Stimulated activated CD4-positive, alpha-beta T cell treated with anti-CD3 and anti-CD28 coated beads, TNF-alpha, amount 100 ng/mL, for 48 hours (primary cell): ENCODE data around the gene SMIM20.
A peak's percentile ranks its signal among the peaks of the same experiment; 100 is the strongest.
"Not testable (repeated sequence)": the region's sequence is repeated elsewhere in the genome, so short reads cannot be mapped to it uniquely, and the experiment has no call there.

ENCODE experiments used
- DNase-seq, 3 donors: peaks; one replicate each; pipeline ENCODE4 v3.0.0-alpha.2; 2020; ENCODE audit warnings: low read depth in 3 of 3

Gene SMIM20

GRCh38 chr4:25913851-25914669, at the start of gene SMIM20:
TSS of gene SMIM20 (plus strand) at chr4:25914220. CDS start at chr4:25914314, 94 bp downstream.
- DNase-seq = peak; percentile 82 to 85 (median 84)

DNA sequence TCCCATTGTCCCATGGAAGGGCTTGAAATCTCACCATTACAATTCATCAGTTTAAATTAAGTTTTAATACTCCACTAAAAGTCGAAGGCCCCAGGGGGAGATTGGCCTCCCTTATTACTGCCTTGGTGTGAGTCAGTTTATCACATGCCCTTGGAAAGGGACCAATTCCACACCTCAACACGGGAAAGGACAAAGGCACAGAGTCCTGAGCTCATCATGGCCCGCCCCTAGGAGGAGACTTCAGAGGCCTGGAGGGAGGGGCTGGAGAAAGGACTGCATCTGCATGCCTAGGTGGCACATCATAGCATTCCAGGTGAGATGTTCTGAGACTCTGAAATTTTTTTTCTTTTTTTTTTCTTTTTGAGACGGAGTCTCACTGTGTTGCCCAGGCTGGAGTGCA, 48.4 kb upstream of the SMIM20 start:
- no peak for DNase-seq

GRCh38 chr4:25866401-25866800, 47.6 kb upstream of the SMIM20 start:
- DNase-seq = not testable (repeated sequence)

DNA sequence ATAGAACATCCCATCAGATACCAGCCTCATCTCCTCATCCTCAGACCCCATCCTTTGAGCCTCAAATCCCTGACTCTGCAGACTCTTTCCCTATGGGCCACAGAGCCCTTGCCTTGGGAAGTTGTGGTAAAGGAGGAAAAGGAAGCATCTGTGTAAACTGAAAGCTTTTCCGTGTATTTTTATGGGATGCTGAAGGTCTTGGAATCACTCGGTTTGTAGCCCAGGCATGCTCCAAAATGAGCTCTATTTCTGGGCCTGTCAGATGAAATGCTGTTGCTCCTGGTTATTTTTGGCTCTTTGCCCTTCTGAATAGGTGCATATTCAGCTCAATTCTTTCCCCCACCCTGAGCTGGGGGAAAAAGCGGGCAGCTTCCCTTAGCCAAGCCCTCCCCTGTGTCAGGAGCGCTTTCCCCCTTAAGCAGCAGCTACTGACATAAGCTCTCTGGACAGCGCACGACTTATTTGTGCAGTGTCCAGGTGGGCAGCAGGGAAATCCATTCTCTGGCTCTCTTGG, 46.2 kb upstream of the SMIM20 start:
- no peak for DNase-seq

DNA sequence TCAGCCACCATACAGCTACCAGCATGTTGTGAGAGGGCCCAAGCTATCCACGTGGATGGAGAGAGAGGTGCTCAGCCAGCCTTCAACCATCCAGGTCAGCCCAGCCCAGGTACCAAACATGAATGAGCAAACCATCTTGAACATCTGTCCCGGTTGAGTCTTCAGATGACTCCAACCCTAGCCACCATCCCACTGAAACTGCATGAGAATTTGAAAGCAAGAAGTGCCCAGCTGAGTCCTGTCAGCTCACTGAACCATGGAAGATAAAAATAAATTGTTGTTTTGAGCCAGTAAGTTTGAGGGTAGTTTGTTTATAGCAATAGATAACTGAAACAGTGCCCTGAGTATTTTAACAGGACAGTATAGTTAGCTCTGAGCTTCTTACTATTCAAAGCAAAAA, 43.9 kb upstream of the SMIM20 start:
- no peak for DNase-seq

DNA sequence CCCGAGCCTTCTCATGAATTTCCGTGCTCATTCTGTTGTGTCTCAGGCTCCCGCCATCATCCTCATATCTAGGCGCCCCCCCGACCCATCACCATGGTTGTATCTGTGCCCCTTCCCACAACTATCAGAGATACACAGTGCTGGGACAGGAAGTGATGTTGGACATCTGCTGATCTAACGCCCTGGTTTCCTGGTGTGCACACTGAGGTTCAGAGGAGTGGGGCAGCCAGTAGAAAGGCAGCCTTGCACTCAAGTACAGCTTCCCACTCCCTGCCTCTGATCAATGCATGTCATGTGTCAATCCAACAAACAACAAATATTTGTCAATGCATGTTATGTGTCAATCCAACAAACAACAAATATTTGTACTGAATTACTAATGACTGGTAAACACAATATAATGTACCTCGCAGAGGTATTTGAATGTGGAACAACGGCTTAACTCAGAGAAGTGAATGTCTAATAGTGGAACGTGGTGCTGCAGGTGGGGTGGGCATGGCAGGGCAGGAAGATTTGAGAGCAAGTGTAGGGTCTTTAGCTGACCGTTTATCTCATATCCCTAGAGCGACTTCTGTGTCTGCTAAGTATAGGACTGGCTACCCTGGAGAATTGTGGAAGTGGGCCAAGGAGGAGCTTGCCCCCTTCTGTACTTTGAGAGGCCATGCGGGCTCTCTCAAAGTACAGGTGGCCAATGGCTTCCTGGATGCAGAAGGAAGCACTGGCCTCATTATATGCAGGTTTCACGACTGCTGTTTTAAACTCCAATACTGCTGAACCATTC, 41.0 kb upstream of the SMIM20 start:
- no peak for DNase-seq

GRCh38 chr4:25873632-25874129, 40.3 kb upstream of the SMIM20 start:
- no peak for DNase-seq

- DNase-seq = no peak
Observed at GRCh38 chr4:25874655-25875054, 39.4 kb upstream of the SMIM20 start.

- no peak for DNase-seq
Observed at GRCh38 chr4:25875281-25875745, 38.7 kb upstream of the SMIM20 start.

GRCh38 chr4:25878676-25879075, 35.3 kb upstream of the SMIM20 start:
- no peak for DNase-seq

DNA sequence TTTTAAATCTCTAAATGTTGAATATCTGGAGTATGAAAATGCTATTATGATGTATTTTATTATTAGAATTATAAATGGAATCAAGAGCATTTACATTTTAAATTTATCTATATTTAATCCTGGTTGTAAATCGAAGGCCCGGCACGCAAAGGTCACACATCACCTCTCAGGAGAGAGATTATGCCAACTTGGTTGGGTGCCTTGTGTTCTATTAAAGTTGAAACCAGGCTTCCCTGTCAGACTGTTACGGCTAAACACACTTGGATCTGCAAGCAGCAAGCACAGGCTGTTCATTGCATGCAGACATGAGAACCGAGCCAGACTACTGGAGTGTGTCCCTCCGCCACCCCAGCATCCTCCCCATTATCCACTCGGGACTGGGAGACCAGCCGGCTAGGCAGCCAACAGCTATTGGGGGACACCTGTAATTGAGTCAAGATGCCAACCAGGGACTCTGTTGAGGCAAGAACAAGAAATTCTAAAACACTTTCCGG, 34.9 kb upstream of the SMIM20 start:
- DNase-seq = no peak

DNA sequence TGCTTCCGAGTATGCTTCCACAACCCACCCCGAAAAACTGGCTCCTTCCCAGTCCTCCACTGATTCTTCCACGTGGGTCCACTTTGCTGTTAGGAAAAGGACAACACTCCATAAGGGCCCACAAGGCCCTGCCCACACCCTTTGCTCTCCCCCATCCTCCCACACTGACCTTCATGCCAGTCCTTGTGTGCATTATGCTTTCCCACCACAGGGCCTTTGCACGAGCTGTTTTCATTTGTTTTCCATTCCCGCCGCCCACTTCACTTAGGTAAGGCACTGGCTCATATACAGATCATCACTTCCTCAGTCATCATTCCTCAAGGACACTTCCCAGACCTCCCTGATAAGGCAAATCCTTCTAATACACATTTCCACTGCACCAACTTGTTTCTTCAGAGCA, 34.4 kb upstream of the SMIM20 start:
- no peak for DNase-seq

DNA sequence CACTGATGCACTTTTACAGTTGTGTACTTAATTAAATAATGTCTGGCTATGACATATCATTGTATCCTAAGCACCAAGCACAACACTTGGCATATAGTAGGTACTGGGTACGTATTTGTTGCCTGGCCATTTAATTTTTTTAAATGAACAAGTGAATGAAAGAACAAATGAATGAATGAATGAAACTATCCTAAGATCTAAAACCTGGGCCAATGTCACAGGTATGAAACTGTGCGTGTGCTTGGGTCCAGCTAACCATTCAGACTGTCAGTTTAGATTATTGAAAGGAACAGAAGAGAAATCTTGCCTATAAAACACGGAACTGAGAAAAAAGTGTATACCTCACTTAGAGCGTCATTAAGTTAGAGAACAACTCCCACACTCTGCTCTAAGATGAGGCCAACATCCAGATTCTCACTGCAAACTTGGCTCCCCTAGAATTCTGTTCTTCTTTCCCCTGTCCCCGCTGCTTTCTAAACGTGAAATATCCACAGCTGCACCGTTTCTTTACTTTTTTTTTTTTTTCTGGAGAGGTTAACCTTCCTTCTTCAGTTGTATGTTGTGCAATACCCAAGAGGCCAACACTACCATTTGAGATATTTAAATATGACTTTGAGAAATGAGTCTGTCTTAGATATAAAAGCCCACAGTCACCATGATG, 33.9 kb upstream of the SMIM20 start:
- no peak for DNase-seq

DNA sequence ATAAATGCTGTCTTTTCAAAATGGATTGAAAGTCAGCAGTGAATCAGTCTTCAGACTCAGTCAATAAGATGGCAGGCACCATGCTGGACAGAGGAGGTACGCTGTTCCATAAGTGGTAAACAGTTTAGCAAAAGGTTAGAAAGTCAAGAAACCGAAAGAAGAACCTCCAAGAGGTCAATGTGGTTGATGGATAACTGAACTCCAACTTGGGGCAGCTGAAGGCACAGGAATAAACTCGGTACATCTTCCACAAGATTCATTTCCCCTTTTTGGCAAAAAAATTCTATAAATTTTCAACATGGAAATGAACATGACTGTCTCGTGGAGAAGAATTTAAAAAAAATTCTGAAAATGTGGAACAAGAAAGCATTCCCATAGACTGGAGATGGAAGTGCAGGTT, 32.8 kb upstream of the SMIM20 start:
- no peak for DNase-seq

- no peak for DNase-seq
Observed at GRCh38 chr4:25882226-25882625, 31.8 kb upstream of the SMIM20 start.

DNA sequence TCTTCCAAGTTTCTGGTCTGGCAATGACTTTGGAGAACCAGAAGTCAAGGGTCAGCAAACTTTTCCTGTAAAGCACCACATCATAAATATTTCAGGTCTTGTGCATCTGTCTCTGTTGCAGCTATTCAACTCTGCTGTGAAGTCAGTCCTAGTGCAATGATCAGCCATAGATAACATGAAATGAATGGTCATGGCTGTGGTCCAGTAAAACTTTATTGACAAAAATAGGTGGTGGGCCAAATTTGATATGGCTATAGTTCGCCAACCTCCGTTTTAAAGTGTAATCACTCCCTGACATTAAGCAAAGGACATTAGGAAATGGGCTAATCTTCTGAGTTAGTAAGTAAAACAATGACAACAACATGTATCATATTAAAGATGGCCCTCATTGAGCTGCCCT, 30.5 kb upstream of the SMIM20 start:
- no peak for DNase-seq

GRCh38 chr4:25884031-25884782, 29.8 kb upstream of the SMIM20 start:
- no peak for DNase-seq

DNA sequence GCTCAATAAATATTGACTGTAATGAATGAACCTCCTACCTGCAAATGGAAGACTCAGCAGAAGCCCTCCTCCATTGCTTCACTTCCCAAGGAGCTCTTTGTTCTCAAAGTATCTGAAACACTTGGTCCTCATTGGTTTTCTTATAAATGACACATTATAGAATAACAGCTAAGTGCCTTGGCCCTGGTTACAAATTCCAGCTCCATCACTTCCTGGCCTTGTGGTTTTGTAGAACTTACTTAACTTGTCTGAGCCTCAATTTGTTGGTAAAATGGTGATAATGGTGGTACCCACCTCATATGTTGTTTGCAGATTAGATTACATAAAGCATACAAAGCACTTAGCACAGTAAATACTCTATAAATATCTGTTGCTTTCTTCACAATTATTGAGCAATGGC, 25.2 kb upstream of the SMIM20 start:
- DNase-seq = no peak

DNA sequence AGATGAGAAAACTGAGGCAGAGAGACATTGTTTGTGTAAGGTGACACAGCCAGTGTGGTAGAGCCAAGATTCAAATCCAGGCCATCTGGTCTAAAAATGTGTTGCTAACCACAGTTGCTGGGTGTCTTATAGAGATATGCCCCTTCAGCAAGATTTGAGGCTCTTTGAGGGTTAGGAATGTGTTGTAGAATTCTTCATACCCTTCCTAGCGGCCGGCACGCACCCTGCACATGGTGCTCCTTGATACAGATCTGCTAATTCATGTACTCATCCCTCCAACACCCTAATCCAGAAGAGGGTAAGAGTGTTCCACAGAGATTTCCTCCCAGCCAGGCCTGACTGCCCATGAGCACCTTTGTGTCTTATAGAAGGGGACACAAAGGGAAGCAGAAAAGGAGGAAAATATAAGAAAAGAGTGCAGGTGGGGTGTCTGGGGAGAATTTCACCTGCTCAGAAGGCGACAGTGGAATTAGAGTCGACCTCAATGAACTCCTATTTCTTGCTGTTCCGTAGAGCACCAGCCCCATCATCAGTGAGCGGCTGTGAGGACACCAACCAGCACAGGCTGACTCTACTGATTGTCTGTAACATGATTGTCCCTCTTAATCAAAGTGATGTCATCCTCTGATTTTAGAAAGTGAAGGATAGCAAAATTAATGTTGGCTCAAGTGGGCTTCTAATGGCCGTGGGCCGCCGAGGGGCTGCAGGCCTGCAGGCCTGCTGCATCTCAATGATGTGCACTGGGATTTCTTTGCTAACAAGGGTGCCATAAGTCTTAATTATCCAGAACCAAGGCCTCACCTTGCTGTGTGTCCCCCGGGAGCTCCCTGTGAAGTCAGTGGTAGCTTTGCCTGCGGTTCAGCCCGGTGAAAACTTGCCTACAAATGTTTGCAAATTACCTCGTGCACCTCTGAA, 24.2 kb upstream of the SMIM20 start:
- DNase-seq = no peak
